SW480 (cell line): ENCODE measurements around the gene SSC4D.
"Not testable (repeated sequence)": the region's sequence is repeated elsewhere in the genome, so short reads cannot be mapped to it uniquely, and the experiment has no call there.

Source experiments
- DNase-seq: peaks from one replicate; pipeline ENCODE4 v3.0.0-alpha.2; 2016; ENCODE audit warnings: low spot score

The SSC4D gene

GRCh38 chr7:76421097-76421496, 11.6 kb upstream of the SSC4D start:
- DNase-seq, result peak; percentile 86

GRCh38 chr7:76417654-76418310, 8.3 kb upstream of the SSC4D start:
- DNase-seq, result not testable (repeated sequence)

GRCh38 chr7:76412249-76412648, 2.8 kb upstream of the SSC4D start:
- DNase-seq, result no peak

- DNase-seq, result no peak
Observed at GRCh38 chr7:76411626-76412025, 2.1 kb upstream of the SSC4D start.

GRCh38 chr7:76408121-76408560, 1.4 kb downstream of the SSC4D start:
- no peak for DNase-seq

GRCh38 chr7:76407718-76408117, 1.8 kb downstream of the SSC4D start:
- DNase-seq, result no peak

GRCh38 chr7:76405738-76406137, 3.8 kb downstream of the SSC4D start:
- DNase-seq, result no peak

GRCh38 chr7:76403780-76404494, 5.6 kb downstream of the SSC4D start:
- no peak for DNase-seq

- not testable (repeated sequence) for DNase-seq
Observed at GRCh38 chr7:76403097-76403496, 6.4 kb downstream of the SSC4D start.

GRCh38 chr7:76400248-76400647, 9.2 kb downstream of the SSC4D start:
- DNase-seq, result no peak

- DNase-seq, result peak; percentile 89
Observed at GRCh38 chr7:76397409-76398183, 11.9 kb downstream of the SSC4D start.

- no peak for DNase-seq
Observed at GRCh38 chr7:76396864-76397263, 12.6 kb downstream of the SSC4D start.

GRCh38 chr7:76395965-76396726, 13.4 kb downstream of the SSC4D start:
- DNase-seq, result no peak

GRCh38 chr7:76395605-76395964, 13.9 kb downstream of the SSC4D start:
- DNase-seq, result not testable (repeated sequence)

GRCh38 chr7:76394957-76395356, 14.5 kb downstream of the SSC4D start:
- no peak for DNase-seq

GRCh38 chr7:76393116-76394031, 16.1 kb downstream of the SSC4D start:
- peak; percentile 94 for DNase-seq

GRCh38 chr7:76392531-76393115, 16.9 kb downstream of the SSC4D start:
- no peak for DNase-seq

- no peak for DNase-seq
Observed at GRCh38 chr7:76390092-76390491, 19.4 kb downstream of the SSC4D start.

- peak; percentile 39 for DNase-seq
Observed at GRCh38 chr7:76387789-76388188, 21.7 kb downstream of the SSC4D start.

- no peak for DNase-seq
Observed at GRCh38 chr7:76386691-76387260, 22.7 kb downstream of the SSC4D start.
